Prostate gland (tissue), 2 donors: ENCODE results near the gene TNIP1.

Source experiments
- CTCF ChIP-seq, 4 experiments: fragments of 200-600 bp in 2 of 4; fragments of 450-650 bp in 2 of 4; sonication (generic) in 2 of 4; IDR thresholded peaks; 1 replicate in 3 of 4; 2 replicates in 1 of 4; pipeline ENCODE4 v1.5.1; 2016 to 2019; ENCODE audit warnings: antibody characterized with exemption in 4 of 4, mild to moderate bottlenecking in 2 of 4, moderate library complexity in 2 of 4
- POLR2A ChIP-seq: fragments of 450-650 bp; IDR thresholded peaks from one replicate; pipeline ENCODE4 v1.6.1; 2016; ENCODE audit warnings: antibody characterized with exemption, mild to moderate bottlenecking

GRCh38 chr5:151085517-151086041 is 4.7 kb upstream of the TNIP1 start:
- TF ChIP-seq CTCF (IDR thresholded peaks at IDR 0.05) (no peak), POLR2A (no peak)
